Measurements from ENCODE around the gene ZNF277.

DNA sequence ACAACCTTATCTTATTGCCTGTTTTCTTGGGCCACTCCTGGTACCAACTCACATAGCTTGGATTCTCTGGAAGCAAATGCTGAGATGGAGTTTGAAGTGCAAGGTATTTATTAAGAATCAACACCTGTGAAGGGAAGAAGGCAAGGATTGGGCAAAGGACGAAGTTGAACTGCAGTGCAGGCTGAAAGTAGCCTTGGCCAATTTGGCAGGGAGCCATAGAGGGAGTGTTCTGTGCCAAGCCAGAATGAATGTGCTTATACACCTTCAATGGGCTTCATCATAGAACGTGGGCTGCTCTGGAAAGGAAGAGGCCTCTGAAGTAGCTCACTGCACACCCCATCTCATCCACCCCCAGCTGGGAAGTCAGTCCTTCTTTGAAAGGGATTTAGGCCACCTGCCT lies 163.9 kb downstream of the ZNF277 start:
- TF ChIP-seq, protein P1, sequence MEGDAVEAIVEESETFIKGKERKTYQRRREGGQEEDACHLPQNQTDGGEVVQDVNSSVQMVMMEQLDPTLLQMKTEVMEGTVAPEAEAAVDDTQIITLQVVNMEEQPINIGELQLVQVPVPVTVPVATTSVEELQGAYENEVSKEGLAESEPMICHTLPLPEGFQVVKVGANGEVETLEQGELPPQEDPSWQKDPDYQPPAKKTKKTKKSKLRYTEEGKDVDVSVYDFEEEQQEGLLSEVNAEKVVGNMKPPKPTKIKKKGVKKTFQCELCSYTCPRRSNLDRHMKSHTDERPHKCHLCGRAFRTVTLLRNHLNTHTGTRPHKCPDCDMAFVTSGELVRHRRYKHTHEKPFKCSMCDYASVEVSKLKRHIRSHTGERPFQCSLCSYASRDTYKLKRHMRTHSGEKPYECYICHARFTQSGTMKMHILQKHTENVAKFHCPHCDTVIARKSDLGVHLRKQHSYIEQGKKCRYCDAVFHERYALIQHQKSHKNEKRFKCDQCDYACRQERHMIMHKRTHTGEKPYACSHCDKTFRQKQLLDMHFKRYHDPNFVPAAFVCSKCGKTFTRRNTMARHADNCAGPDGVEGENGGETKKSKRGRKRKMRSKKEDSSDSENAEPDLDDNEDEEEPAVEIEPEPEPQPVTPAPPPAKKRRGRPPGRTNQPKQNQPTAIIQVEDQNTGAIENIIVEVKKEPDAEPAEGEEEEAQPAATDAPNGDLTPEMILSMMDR (IDR thresholded peaks at IDR 0.05) = no peak
- TF ChIP-seq ZFX (IDR thresholded peaks at IDR 0.05; ENCODE audit: borderline replicate concordance) = no peak
